Fibroblast of pulmonary artery (primary cell): ENCODE results near the gene PALLD.
A peak's percentile ranks its signal among the peaks of the same experiment; 100 is the strongest.

ENCODE experiments used
- DNase-seq: peaks from one replicate; pipeline ENCODE4 v3.0.0-alpha.2; 2010; ENCODE audit warnings: low read depth
- H3K4me3 ChIP-seq: replicated peaks from 2 replicates; pipeline ENCODE4 v1.5.1; 2011; ENCODE audit warnings: low read depth, mild to moderate bottlenecking, control low read depth, low read length, moderate library complexity
- CTCF ChIP-seq: IDR thresholded peaks from 2 replicates; pipeline ENCODE4 v1.5.1; 2011; ENCODE audit warnings: mild to moderate bottlenecking, control low read depth, low read length, inconsistent platforms; ENCODE audit errors: missing control alignments

The PALLD gene

GRCh38 chr4:168549143-168549542 is 52.3 kb downstream of the PALLD start:
- no peak overlapping the region for H3K4me3 ChIP-seq
- TF ChIP-seq CTCF: no peak
- no peak for DNase-seq

GRCh38 chr4:168550064-168550766 is 53.4 kb downstream of the PALLD start:
- no peak overlapping the region for H3K4me3 ChIP-seq
- TF ChIP-seq CTCF: no peak
- no peak for DNase-seq

GRCh38 chr4:168551211-168551610 is 54.4 kb downstream of the PALLD start:
- peak; percentile 87 for DNase-seq

GRCh38 chr4:168551945-168552695 is 55.3 kb downstream of the PALLD start:
- H3K4me3 ChIP-seq: no peak overlapping the region
- TF ChIP-seq CTCF: no peak
- DNase-seq: no peak

More at GRCh38 chr4:168551211-168551610, 54.4 kb downstream of the PALLD start:
- TF ChIP-seq CTCF: no peak
- no peak overlapping the region for H3K4me3 ChIP-seq

GRCh38 chr4:168553714-168554370 is 57.0 kb downstream of the PALLD start:
- DNase-seq: no peak
- no peak for TF ChIP-seq CTCF
- H3K4me3 ChIP-seq: no peak overlapping the region

GRCh38 chr4:168555437-168555836 is 58.6 kb downstream of the PALLD start:
- H3K4me3 ChIP-seq: no peak overlapping the region
- no peak for TF ChIP-seq CTCF
- no peak for DNase-seq
